MM.1S (cell line): Measurements from ENCODE around the gene SERPINA3.

Source experiments
- DNase-seq: peaks from one replicate; pipeline ENCODE4 v3.0.0-alpha.2; 2015
- H2AFZ ChIP-seq: fragments of 300-600 bp; sonication (generic); 2 replicates; pipeline ENCODE4 v1.6.0; 2016; ENCODE audit warnings: antibody characterized with exemption, low read length
- H3F3A ChIP-seq: fragments of 300-600 bp; sonication (generic); 2 replicates; pipeline ENCODE4 v1.6.1; 2016; ENCODE audit warnings: mild to moderate bottlenecking, antibody characterized with exemption, low read length, moderate library complexity, mixed read lengths; ENCODE audit not compliant: insufficient read depth
- H3K27ac ChIP-seq: fragments of 300-600 bp; sonication (generic); 2 replicates; pipeline ENCODE4 v1.5.1; 2016; ENCODE audit warnings: mild to moderate bottlenecking, low read length
- H3K27me3 ChIP-seq: fragments of 300-600 bp; sonication (generic); replicated peaks from 2 replicates; pipeline ENCODE4 v1.6.0; 2016; ENCODE audit warnings: low read length; ENCODE audit not compliant: insufficient read depth
- H3K36me3 ChIP-seq: fragments of 300-600 bp; sonication (generic); replicated peaks from 2 replicates; pipeline ENCODE4 v1.6.1; 2016; ENCODE audit warnings: mild to moderate bottlenecking, low read length, mixed read lengths; ENCODE audit not compliant: insufficient read depth
- H3K4me1 ChIP-seq: fragments of 300-600 bp; sonication (generic); 2 replicates; pipeline ENCODE4 v1.6.1; 2016; ENCODE audit warnings: low read length, mixed read lengths
- H3K4me2 ChIP-seq: fragments of 300-600 bp; sonication (generic); 2 replicates; pipeline ENCODE4 v1.6.0; 2016; ENCODE audit warnings: low read depth, low read length
- H3K4me3 ChIP-seq: fragments of 300-600 bp; sonication (generic); 2 replicates; pipeline ENCODE4 v1.5.1; 2016; ENCODE audit warnings: low read length, mixed read lengths
- H3K79me2 ChIP-seq: fragments of 300-600 bp; sonication (generic); 2 replicates; pipeline ENCODE4 v1.6.1; 2016; ENCODE audit warnings: mixed run types, low read length, mixed read lengths
- H3K9ac ChIP-seq: fragments of 300-600 bp; sonication (generic); 2 replicates; pipeline ENCODE4 v1.6.1; 2016; ENCODE audit warnings: low read length, mixed read lengths
- H3K9me2 ChIP-seq: fragments of 300-600 bp; sonication (generic); replicated peaks from 2 replicates; pipeline ENCODE4 v1.6.1; 2016; ENCODE audit warnings: mild to moderate bottlenecking, low read length, mixed read lengths; ENCODE audit not compliant: insufficient read depth
- H3K9me3 ChIP-seq: fragments of 300-600 bp; sonication (generic); replicated peaks from 2 replicates; pipeline ENCODE4 v1.6.1; 2016; ENCODE audit warnings: mild to moderate bottlenecking, low read length, mixed read lengths; ENCODE audit not compliant: insufficient read depth
- H4K20me1 ChIP-seq: fragments of 300-600 bp; sonication (generic); 2 replicates; pipeline ENCODE4 v1.6.1; 2016; ENCODE audit warnings: mild to moderate bottlenecking, low read length, moderate library complexity, mixed read lengths; ENCODE audit not compliant: insufficient read depth
- CTCF ChIP-seq: fragments of 300-600 bp; sonication (generic); IDR thresholded peaks from 2 replicates; pipeline ENCODE4 v1.5.1; 2016; ENCODE audit warnings: antibody characterized with exemption, low read length, mixed read lengths
- EZH2 ChIP-seq: fragments of 300-600 bp; sonication (generic); optimal IDR thresholded peaks from 2 replicates; pipeline ENCODE3; 2017; ENCODE audit warnings: low read depth, mild to moderate bottlenecking, antibody characterized with exemption, low read length, mixed read lengths
- EZH2phosphoT487 ChIP-seq: fragments of 300-600 bp; sonication (generic); IDR thresholded peaks from 2 replicates; pipeline ENCODE4 v1.6.1; 2018; ENCODE audit warnings: antibody characterized with exemption, low read length

SERPINA3 gene

GRCh38 chr14:94648801-94649200 is 36.6 kb downstream of the SERPINA3 start:
- Histone ChIP-seq H2AFZ (no peak overlapping the region), H4K20me1 (no peaks in the 10 kb centered on the region), H3K27me3 (no peaks in the 10 kb centered on the region), H3K4me3 (no peak overlapping the region), H3K36me3 (no peaks in the 10 kb centered on the region), H3K9me2 (no peaks in the 10 kb centered on the region), H3K9ac (no peak overlapping the region), H3K4me1 (no peaks in the 10 kb centered on the region), H3K9me3 (no peaks in the 10 kb centered on the region), H3K27ac (no peak overlapping the region), H3K4me2 (no peak overlapping the region), H3K79me2 (no peaks in the 10 kb centered on the region), H3F3A (no peaks in the 10 kb centered on the region)
- DNase-seq, result no peak
- no peak for TF ChIP-seq EZH2
- no peak for TF ChIP-seq EZH2phosphoT487
- TF ChIP-seq CTCF, result no peak

- Histone ChIP-seq H4K20me1 (no peaks in the 10 kb centered on the region), H3K27me3 (no peaks in the 10 kb centered on the region), H3K9me2 (no peaks in the 10 kb centered on the region), H3K79me2 (no peaks in the 10 kb centered on the region), H3K4me2 (no peak overlapping the region), H3K9ac (no peak overlapping the region), H3K9me3 (no peaks in the 10 kb centered on the region), H2AFZ (no peak overlapping the region), H3K27ac (no peak overlapping the region), H3K4me3 (no peak overlapping the region), H3K36me3 (no peaks in the 10 kb centered on the region), H3F3A (no peaks in the 10 kb centered on the region), H3K4me1 (no peaks in the 10 kb centered on the region)
- no peak for DNase-seq
- TF ChIP-seq EZH2, result no peak
- TF ChIP-seq CTCF, result no peak
- TF ChIP-seq EZH2phosphoT487, result no peak
Observed at GRCh38 chr14:94649543-94650443, 37.6 kb downstream of the SERPINA3 start.

GRCh38 chr14:94650444-94650775 is 38.2 kb downstream of the SERPINA3 start:
- Histone ChIP-seq H3K9me3 (no peaks in the 10 kb centered on the region), H3K4me1 (no peaks in the 10 kb centered on the region), H3K9me2 (no peaks in the 10 kb centered on the region), H3K4me3 (no peak overlapping the region), H3K79me2 (no peaks in the 10 kb centered on the region), H3K27me3 (no peaks in the 10 kb centered on the region), H3K4me2 (no peak overlapping the region), H3K9ac (no peak overlapping the region), H3K27ac (no peak overlapping the region), H2AFZ (no peak overlapping the region), H4K20me1 (no peaks in the 10 kb centered on the region), H3F3A (no peaks in the 10 kb centered on the region), H3K36me3 (no peaks in the 10 kb centered on the region)
- no peak for DNase-seq
- TF ChIP-seq CTCF (no peak), EZH2phosphoT487 (no peak), EZH2 (no peak)
